GM21381 (cell line): ENCODE measurements around the gene CCDC171.
A peak's percentile ranks its signal among the peaks of the same experiment; 100 is the strongest.
"Not testable (repeated sequence)": the region's sequence is repeated elsewhere in the genome, so short reads cannot be mapped to it uniquely, and the experiment has no call there.

Experiments used
- ATAC-seq: cut with Tn5 transposase; IDR thresholded peaks from one replicate; pipeline ENCODE4 v1.9.1; 2021; ENCODE audit warnings: mild to moderate bottlenecking, moderate library complexity; ENCODE audit not compliant: unreplicated experiment

The CCDC171 gene

GRCh38 chr9:15744196-15744595 is 191.4 kb downstream of the CCDC171 start:
- no peak for ATAC-seq

- no peak for ATAC-seq
These were observed 194.1 kb downstream of the CCDC171 start for GRCh38 chr9:15746905-15747304.

GRCh38 chr9:15755660-15756059 is 202.8 kb downstream of the CCDC171 start:
- no peak for ATAC-seq

GRCh38 chr9:15761551-15761950 is 208.7 kb downstream of the CCDC171 start:
- ATAC-seq = no peak

GRCh38 chr9:15763371-15763770 is 210.5 kb downstream of the CCDC171 start:
- ATAC-seq = no peak

- no peak for ATAC-seq
These were observed 211.3 kb downstream of the CCDC171 start for GRCh38 chr9:15764131-15764530.

GRCh38 chr9:15769547-15769946 is 216.7 kb downstream of the CCDC171 start:
- ATAC-seq = no peak

- ATAC-seq = no peak
These were observed 226.0 kb downstream of the CCDC171 start for GRCh38 chr9:15778861-15779260.

- ATAC-seq = no peak
These were observed 229.3 kb downstream of the CCDC171 start for GRCh38 chr9:15782106-15782505.

- no peak for ATAC-seq
These were observed 232.7 kb downstream of the CCDC171 start for GRCh38 chr9:15785584-15785983.

GRCh38 chr9:15786616-15787015 is 233.8 kb downstream of the CCDC171 start:
- ATAC-seq = no peak

GRCh38 chr9:15810219-15810899 is 257.5 kb downstream of the CCDC171 start:
- not testable (repeated sequence) for ATAC-seq

- ATAC-seq = no peak
These were observed 260.2 kb downstream of the CCDC171 start for GRCh38 chr9:15813076-15813475.

GRCh38 chr9:15824310-15824709 is 271.5 kb downstream of the CCDC171 start:
- ATAC-seq = no peak

GRCh38 chr9:15831384-15831783 is 278.5 kb downstream of the CCDC171 start:
- ATAC-seq = no peak

- ATAC-seq = no peak
These were observed 281.7 kb downstream of the CCDC171 start for GRCh38 chr9:15834541-15834940.

GRCh38 chr9:15837079-15837679 is 284.3 kb downstream of the CCDC171 start:
- ATAC-seq = peak; percentile 79

GRCh38 chr9:15842051-15842450 is 289.2 kb downstream of the CCDC171 start:
- ATAC-seq = no peak

GRCh38 chr9:15843316-15843715 is 290.5 kb downstream of the CCDC171 start:
- no peak for ATAC-seq

GRCh38 chr9:15843931-15844330 is 291.1 kb downstream of the CCDC171 start:
- no peak for ATAC-seq

- ATAC-seq = no peak
These were observed 293.8 kb downstream of the CCDC171 start for GRCh38 chr9:15846611-15847010.

GRCh38 chr9:15849871-15850270 is 297.0 kb downstream of the CCDC171 start:
- no peak for ATAC-seq

- ATAC-seq = no peak
These were observed 298.9 kb downstream of the CCDC171 start for GRCh38 chr9:15851766-15852165.
